ENCODE measurements around the gene UTP4.

Gene UTP4

DNA sequence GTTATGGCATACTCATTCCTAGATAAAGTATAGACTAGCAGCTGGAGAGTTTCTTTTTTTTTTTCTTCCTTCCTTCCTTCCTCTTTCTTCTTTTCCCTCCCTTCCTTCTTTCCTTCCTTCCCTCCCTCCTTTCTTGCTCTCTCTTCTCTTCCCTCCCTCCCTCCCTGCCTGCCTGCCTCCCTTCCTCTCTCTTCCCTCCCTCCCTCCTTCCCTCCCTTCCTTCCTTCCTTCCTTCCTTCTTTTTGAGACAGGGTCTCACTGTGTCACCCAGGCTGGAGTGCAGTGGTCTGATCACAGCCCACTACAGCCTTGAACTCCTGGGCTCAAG lies 47.5 kb downstream of the UTP4 start:
- no peak for DNase-seq

DNA sequence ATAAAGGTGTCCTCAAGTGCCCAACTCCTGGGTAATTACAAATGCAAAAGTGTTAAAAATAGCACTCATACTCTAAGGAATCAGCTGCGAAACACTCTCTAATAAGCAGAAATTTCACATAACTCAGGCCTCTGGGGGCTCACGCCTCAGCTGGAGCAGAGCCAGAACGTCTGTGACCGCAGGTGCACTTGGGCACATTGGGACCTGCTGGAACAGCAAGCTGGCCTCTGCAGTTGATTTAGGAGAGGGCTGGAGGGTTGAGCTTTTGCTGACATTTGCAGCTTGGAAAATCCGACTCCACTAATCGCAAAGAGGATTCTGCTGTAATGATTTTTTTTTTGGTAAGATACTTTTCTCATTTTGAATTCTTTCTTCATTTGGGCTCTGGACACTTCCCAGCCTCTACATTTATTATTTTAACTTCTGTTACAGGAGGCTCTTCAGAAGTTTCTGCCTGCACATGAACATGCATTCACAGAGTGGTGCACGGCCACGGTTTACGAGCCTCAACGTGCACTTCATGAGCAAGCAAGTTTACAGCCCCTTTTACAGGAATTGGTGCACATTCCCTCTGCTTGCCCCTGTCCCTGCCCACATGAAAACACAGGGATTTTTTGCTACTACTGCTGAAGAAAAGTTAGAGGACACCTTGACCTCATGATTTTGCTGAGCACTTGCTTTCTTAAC lies 50.4 kb downstream of the UTP4 start:
- DNase-seq = no peak

DNA sequence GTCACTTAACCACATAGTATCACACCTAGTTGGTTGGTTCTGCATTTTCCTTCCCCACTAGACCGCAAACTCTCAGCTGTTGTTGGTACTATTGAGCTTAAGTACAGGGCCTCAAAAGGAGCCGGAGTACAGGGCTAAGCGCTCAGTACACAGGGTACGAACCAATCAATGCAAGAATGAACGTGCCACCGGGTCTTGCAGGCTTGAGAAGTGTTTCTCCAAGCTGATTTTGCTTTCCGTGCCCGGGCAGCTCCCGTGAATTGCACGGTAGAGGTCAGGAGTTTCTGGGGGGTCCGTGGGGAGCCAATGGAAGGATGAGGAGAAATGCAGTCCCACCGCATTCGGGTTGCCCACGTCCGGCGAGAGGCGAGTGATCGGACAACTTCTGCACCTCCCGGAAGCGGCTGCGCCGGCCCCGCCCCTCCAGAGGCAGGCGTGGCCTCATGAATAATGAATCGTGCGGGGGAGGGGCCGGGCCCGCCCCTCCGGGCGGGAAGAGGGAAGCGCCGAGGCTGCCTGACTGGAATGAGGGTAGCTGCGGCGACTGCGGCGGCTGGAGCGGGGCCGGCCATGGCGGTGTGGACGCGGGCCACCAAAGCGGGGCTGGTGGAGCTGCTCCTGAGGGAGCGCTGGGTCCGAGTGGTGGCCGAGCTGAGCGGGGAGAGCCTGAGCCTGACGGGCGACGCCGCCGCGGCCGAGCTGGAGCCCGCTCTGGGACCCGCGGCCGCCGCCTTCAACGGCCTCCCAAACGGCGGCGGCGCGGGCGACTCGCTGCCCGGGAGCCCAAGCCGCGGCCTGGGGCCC lies 54.4 kb downstream of the UTP4 start, which contains the start of gene SNTB2:
TSS of gene SNTB2 (plus strand) at position 523 of the 804 bp plus-strand sequence. CDS start at position 526, 3 bp downstream.
- DNase-seq = peak; percentile 79

DNA sequence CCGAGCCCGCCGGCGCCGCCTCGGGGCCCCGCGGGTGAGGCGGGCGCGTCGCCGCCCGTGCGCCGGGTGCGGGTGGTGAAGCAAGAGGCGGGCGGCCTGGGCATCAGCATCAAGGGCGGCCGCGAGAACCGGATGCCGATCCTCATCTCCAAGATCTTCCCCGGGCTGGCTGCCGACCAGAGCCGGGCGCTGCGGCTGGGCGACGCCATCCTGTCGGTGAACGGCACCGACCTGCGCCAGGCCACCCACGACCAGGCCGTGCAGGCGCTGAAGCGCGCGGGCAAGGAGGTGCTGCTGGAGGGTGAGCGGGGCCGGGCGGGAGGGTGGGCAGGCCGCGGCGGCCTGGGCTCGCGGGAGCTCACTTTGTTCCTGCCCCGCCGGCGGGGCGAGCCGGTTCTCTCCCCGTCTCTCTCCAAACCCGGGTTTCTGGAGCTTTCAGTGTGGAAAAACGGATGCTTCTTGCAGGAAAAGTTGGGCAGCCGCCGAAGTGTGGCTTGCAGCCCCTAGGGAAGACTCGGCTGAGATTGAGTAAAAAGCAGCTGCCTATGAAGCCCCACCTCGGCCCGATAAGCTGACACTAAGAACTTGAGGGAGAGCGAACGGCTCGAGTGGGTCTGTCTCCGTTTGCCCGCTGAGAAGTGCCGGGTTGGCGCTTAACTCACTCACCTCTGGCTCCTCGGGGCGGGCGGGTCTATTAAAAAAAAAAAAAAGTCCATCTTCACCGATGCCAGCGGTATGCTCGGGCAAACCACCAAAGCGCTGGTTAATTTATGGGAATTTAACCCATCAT lies 55.2 kb downstream of the UTP4 start:
- DNase-seq = peak; percentile 36

DNA sequence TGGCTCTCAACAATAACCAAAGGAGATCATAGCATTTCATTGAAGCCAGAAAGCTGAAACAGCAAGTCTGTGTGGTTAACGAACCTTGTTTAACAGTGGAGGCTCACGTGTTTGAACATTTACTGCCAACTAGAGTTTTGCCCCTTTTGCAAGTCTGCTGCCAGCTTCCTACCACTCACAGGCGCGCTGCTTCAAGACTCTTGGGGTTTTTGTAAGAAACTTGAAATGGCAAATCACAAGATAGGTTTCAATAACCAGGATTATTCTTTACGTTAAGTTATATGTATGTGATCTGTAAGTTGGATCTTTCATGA lies 55.7 kb downstream of the UTP4 start:
- DNase-seq = no peak

DNA sequence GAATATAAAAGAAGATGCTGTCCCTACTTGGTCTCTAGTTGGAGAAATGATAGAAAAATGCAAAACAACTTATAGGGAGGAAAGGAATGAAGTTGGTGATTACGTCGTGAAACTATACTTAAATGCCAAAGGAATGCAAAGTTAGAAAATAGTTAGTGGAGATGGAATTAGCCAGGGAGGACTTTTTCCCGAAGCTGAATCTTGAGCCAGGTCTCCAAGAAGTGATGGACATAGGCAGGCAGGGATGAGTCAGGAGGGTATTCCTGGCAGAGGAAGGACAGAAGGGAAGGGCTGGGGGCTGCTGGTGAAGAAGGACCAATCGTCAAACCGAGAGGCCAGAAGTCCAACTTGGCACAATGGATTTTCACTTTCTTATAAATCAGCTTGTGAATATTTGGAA lies 56.3 kb downstream of the UTP4 start:
- DNase-seq = no peak

DNA sequence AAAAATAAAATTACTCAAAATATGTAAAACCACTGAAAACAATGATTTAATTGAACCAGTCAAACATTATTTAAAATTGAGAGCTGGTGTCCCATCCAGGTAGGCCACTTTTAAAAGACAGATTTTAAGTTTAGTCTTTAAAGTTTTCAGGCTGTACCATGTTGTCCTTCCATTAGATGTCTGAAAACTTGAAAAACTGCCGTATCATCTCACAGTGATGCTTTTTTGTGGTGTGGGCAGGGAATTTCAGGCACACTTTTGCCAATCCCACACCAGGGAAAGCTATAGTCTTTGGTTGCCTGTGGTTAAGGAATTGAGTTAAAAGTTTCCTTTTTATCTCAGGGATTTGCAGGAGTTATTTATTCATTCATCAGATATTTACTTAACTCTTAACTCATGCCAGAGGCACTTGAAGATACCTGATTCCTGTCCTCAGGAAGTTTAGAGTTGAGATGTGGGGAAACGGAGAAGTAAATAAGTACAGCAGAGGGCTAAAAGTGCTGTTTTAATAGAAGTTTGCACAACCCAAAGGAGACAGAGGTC lies 57.7 kb downstream of the UTP4 start:
- no peak for DNase-seq

DNA sequence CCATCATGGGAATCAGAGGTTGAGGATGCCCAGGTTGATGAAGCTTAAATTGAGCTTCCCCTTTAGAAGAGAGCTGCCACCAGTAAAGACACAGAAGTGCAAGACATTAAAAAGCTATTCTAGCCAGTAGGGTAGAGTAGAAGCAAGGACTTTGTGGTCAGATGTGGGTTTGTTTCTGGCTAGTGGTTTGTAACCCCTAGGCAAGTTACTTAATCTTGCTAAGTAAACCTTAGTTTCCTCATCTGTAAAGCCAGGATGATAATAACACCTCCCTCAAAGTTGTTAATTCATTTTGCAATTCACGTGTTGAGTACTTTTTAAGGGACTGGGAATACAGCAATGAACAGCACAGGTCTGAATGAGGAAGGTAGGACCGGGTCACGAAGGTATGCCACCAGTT lies 58.1 kb downstream of the UTP4 start:
- DNase-seq = no peak

DNA sequence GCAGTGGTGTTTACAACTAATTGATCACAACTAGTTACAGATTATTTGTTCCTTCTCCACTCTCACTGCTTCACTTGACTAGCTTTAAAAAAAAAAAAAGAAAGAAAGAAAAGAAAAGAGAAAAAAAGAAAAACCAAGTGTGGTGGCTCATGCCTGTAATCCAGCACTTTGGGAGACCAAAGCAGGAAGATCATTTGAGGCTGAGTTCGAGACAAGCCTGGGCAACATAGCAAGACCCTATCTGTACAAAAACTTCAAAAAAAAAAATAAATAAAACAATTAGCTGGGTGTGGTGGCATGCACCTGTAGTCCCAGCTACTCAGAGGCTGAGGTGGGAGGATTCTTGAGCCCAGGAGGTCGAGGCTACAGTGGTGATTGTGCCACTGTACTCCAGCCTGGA lies 58.7 kb downstream of the UTP4 start:
- no peak for DNase-seq

DNA sequence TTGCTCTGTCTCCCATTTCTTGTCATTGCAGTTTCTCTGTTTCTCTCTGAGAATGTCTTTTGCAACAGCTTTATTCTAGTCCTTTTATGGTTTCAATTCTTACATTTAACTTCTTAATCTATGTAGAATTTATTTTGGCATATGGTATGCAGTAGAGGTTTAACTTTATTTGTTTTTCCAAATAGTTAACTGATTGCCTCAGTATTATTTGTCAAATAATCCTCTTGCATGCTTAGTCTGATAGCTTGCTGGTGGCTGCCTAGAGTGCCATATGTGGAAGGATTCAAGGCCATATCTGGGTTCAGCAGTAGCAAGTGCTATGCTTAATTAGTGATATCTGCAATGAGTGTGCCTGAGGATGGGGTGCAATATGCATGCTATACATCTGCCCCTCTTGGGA lies 61.4 kb downstream of the UTP4 start:
- DNase-seq = no peak

DNA sequence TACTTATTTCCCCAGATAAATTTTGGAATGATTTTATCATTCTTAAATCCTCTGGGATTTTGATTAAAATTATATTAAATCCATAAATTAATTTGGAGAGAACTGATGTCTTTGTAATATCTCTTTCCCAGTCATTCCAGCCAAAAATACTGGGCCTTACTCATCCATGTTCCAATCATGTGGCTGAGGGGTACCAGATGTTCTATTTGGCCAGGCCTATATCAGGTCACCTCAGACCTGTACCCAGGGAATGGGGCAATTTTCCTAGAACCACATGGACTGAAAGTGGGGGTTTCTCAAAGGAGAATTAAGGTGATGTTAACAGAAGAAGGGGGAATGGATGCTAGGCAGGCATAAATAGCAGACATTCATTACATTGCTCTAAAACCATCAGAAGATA lies 62.0 kb downstream of the UTP4 start:
- DNase-seq = no peak

DNA sequence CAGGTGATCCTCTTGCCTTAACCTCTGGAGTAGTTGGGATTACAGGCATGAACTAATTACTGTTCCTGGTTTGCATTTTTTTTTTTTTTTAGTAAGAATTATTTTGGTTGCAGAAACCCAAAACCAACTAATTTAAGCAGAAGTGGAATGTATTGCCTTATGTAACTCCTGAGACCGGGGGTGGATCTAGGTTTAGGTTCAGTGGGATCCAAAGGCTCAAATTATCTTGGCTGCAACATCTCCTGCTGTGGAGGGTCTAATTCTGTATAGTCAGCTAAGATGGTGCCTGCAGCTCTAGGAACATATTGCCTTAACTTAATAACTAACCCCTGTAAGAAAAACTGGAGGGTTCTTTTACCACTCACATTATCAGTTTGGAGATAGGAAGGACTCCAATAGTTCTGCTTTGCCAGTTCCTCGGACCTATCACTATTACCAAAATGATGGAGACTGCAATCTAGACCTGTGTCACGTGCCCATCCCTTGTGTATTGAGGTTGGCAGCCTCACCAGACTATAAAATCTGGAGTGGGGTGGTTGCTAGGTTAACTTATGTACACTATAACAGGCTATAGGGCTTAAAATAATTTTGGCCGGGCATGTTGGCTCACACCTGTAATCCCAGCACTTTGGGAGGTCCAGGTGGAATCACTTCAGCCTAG lies 63.0 kb downstream of the UTP4 start:
- no peak for DNase-seq

DNA sequence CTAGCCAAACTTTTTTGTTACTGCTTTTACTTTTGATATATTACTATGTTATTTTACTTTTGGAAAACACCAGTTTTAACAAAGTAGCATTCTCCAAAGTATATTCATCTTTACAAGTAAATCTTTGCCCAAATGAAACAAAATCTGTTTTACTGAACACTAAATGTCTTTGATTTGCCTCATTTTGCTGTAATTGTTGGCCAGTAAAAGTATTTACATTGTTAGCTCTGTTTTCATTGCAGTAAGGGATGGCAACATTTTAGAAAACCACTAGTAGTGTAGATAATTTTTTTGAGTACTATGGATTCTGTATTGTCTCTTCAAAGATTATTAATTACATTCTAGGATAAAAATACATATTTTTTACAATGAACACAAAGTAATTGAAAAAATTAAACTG lies 65.1 kb downstream of the UTP4 start:
- no peak for DNase-seq

DNA sequence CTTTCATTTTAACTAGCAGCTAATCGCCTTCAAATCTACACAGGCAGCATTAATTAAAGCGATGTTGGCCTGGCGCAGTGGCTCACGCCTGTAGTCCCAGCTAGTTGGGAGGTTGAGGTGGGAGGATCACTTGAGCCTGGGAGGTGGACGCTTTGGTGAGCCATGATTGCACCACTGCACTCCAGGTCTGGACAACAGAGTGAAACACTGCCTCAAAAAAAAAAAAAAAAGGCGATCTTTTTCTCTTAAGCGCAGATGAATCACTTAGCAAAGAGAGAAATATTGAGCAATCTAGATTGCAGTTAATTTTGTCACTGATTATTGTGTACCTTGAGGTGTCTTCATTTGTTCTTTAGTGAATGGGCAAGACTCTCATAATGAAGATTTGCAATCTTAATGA lies 66.9 kb downstream of the UTP4 start:
- DNase-seq = no peak

DNA sequence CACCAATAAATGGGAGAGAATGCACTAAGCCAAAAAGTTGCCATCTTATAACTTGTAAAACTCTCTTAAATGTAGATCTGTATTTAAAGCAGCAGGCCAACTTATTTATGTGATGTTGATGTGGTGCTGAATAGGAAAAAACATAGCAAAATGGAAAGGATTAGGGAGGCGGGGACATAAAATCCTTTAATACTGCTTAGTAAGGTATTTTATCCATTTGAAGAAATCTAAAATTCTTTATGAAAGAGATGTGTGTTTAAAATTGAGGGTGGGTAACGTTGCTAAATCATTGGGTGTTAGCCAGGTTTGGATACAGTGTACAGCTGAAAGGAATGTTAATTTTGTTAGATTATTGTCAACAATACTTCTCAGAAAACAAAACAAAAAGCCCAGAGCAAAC lies 68.8 kb downstream of the UTP4 start:
- no peak for DNase-seq

DNA sequence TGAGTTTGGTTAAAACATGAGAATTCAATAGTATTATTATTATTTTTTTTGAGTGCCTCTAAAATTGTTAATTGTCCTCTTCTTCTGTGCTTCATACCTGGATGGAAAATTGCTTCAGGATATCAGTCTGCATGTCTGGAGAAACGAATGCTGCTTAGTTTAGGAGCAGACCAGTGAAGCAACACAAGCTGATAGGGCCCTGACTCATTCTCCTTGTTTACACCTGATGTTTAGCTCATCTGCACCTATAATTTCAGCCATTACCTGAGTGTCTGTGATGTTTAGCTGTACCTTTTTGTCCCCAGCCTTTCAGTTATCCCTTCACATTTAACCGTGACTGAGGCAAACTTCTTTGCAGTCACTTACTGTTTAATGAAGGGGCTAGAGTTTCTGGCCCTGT lies 69.3 kb downstream of the UTP4 start:
- no peak for DNase-seq

DNA sequence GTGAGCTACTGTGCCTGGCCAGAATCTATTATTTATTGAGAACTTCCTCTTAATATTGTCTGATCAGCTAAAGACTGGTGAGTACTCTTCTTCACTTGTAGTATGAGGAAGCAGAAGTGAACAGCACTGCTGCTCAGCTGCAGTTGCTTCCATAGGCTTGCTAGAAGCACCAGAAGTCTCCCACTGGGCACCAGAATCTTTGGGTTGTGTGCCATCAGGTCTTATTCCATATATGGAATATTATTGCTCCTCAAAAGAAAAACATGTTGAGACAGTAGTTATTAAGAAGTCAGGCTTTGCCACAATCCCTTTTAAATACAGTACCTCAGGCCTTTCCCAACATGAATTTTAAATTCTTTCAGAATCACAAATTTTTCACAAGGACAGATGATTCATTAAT lies 71.7 kb downstream of the UTP4 start:
- DNase-seq = no peak

DNA sequence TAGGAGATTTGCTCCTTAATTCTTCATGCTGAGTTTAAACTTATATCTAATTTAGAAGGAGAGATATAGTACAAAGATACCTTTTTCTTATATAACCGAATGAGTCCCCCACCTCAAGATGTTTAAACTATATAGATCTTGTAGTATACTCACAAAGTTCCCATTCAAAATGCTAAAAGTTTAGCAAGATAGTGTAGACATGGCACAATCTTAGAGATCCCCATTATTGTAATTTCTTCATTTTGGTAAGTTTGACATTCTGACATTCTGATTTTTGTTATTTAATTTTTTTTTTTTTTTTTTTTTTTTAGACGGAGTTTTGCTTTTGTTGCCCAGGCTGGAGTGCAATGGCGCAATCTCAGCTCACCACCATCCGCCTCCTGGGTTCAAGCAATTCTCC lies 77.3 kb downstream of the UTP4 start:
- no peak for DNase-seq

DNA sequence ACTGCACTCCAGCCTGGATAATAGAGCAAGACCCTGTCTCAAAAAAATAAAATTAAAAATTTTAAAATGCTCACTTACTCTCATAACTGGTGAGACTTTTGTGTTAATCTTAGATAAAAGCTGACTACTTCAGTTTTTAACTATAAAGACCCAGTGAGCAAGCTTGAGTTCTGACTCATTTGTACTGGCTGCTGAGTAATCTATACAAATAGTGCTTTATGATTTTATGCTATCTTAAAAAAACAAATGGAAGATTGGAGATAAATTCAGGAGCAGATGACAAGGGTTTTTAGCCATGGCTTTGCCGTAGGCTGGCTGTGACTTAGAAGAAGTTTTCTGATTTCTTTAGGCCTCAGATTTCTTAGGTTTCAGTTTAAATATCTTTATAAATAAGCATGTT lies 85.0 kb downstream of the UTP4 start:
- no peak for DNase-seq
